AG04450 (cell line): ENCODE measurements around the gene PDE4D. TPM values are rescaled to one million over a fixed set of nuclear protein-coding genes. Genes with fewer than 3 reads are reported as not detected.

Source experiments
- CTCF ChIA-PET: fragments of 300-600, 350-600 bp; formaldehyde crosslinking; extraction: SDS; loops from one replicate; lab custom pipeline; 2022; ENCODE audit warnings: antibody characterized with exemption, inconsistent platforms; lab: Charles Lee
- POLR2A ChIA-PET: fragments of 350-600 bp; formaldehyde crosslinking; extraction: SDS; loops from one replicate; lab custom pipeline; 2021; ENCODE audit warnings: antibody characterized with exemption, inconsistent platforms; lab: Yijun Ruan, JAX
- DNase-seq: peaks from one replicate; pipeline ENCODE4 v3.0.0-alpha.2; 2011; ENCODE audit warnings: low read depth, low spot score
- H3K27ac ChIP-seq: one replicate; pipeline ENCODE4 v1.5.1; 2012; ENCODE audit warnings: low read depth, low read length, control low read depth
- H3K27me3 ChIP-seq: one replicate; pipeline ENCODE4 v1.6.0; 2012; ENCODE audit warnings: low read length; ENCODE audit not compliant: control insufficient read depth, insufficient read depth
- H3K4me3 ChIP-seq: 2 replicates; pipeline ENCODE4 v1.5.1; 2011; ENCODE audit warnings: mild to moderate bottlenecking, low read depth, low read length, control low read depth
- H3K9me3 ChIP-seq: 2 replicates; pipeline ENCODE4 v1.5.1; 2012; ENCODE audit warnings: low read length; ENCODE audit not compliant: control insufficient read depth, insufficient read depth
- CTCF ChIP-seq: IDR thresholded peaks from 2 replicates; pipeline ENCODE4 v1.5.1; 2011; ENCODE audit warnings: low read depth, low read length, control low read depth, inconsistent platforms
- polyA plus RNA-seq: library from polyadenylated mRNA; depleted of rRNA; stranded (reverse); fragments of >200 nt; gene quantifications from 2 replicates; pipeline ENCODE4 v1.2.3, GENCODE V29; 2011

Gene PDE4D
- polyA plus RNA-seq, 1 experiment = 12.0 TPM

GRCh38 chr5:59249160-59249559, 644.4 kb downstream of the PDE4D start:
- Histone ChIP-seq H3K9me3 (no peaks in the 10 kb centered on the region), H3K4me3 (no peak overlapping the region), H3K27ac (no peak overlapping the region), H3K27me3 (no peaks in the 10 kb centered on the region)
- POLR2A ChIA-PET = no interaction called here
- CTCF ChIA-PET = interaction anchor here (1.5 kb wide), 1 partner anchor 119 kb away, joined by 3 read pairs; no protein-coding TSS in a partner anchor
- TF ChIP-seq CTCF = no peak
- no peak for DNase-seq

GRCh38 chr5:59246882-59247281, 646.6 kb downstream of the PDE4D start:
- no peak for DNase-seq
- CTCF ChIA-PET = interaction anchor here (0.6 to 3.1 kb wide), 3 partner anchors 59 to 135 kb away, joined by 3 to 11 read pairs (median 7); no protein-coding TSS in a partner anchor

GRCh38 chr5:59246145-59246869, 647.2 kb downstream of the PDE4D start:
- H3K27me3 ChIP-seq = no peaks in the 10 kb centered on the region
- ChIA-PET POLR2A (no interaction called here), CTCF (interaction anchor here (0.6 to 3.1 kb wide), 4 partner anchors 25 to 136 kb away, joined by 3 to 11 read pairs (median 5); no protein-coding TSS in a partner anchor)
- no peak for TF ChIP-seq CTCF
- H3K27ac ChIP-seq = no peak overlapping the region
- DNase-seq = peak; percentile 4
- no peaks in the 10 kb centered on the region for H3K9me3 ChIP-seq
- no peak overlapping the region for H3K4me3 ChIP-seq

More at GRCh38 chr5:59246882-59247281, 646.6 kb downstream of the PDE4D start:
- POLR2A ChIA-PET = no interaction called here
- TF ChIP-seq CTCF = no peak
- H3K27me3 ChIP-seq = no peaks in the 10 kb centered on the region
- H3K27ac ChIP-seq = no peak overlapping the region
- H3K4me3 ChIP-seq = no peak overlapping the region
- H3K9me3 ChIP-seq = no peaks in the 10 kb centered on the region

- no peak overlapping the region for H3K4me3 ChIP-seq
- no peak for DNase-seq
- TF ChIP-seq CTCF = no peak
- H3K27ac ChIP-seq = no peak overlapping the region
- H3K27me3 ChIP-seq = no peaks in the 10 kb centered on the region
- no peaks in the 10 kb centered on the region for H3K9me3 ChIP-seq
- ChIA-PET CTCF (interaction anchor here (1.1 to 3.1 kb wide), 2 partner anchors 26 to 57 kb away, joined by 3 to 11 read pairs; no protein-coding TSS in a partner anchor), POLR2A (no interaction called here)
These were observed 648.3 kb downstream of the PDE4D start for GRCh38 chr5:59245198-59245597.

- H3K9me3 ChIP-seq = no peaks in the 10 kb centered on the region
- CTCF ChIA-PET = interaction anchor here (1.2 kb wide), 1 partner anchor 126 kb away, joined by 3 read pairs; no protein-coding TSS in a partner anchor
- DNase-seq = no peak
- no peak overlapping the region for H3K4me3 ChIP-seq
- H3K27ac ChIP-seq = no peak overlapping the region
- POLR2A ChIA-PET = no interaction called here
- no peak for TF ChIP-seq CTCF
- H3K27me3 ChIP-seq = no peaks in the 10 kb centered on the region
These were observed 652.0 kb downstream of the PDE4D start for GRCh38 chr5:59241552-59241951.
